ENCODE data around the gene CDC42BPA. TPM values are rescaled to one million over a fixed set of nuclear protein-coding genes. Genes with fewer than 3 reads are reported as not detected.

Gene CDC42BPA
- total RNA-seq, 1 donor from 2014 or later, result 95.7 TPM

GRCh38 chr1:227305894-227306626, 12.2 kb downstream of the CDC42BPA start:
- Mint-ChIP-seq H3K4me3 (ENCODE audit: unreplicated experiment) (no peak overlapping the region), H3K27ac (ENCODE audit: unreplicated experiment) (no peak overlapping the region), H3K4me1 (ENCODE audit: unreplicated experiment) (peaks cover 59% of the 10 kb centered on the region), H3K27me3 (ENCODE audit: unreplicated experiment) (no peaks in the 10 kb centered on the region), H3K36me3 (ENCODE audit: unreplicated experiment) (peaks cover 35% of the 10 kb centered on the region), H3K9me3 (ENCODE audit: unreplicated experiment) (no peaks in the 10 kb centered on the region)
- no peak for DNase-seq (ENCODE audit: extremely low spot score, unreplicated experiment)
- TF ChIP-seq CTCF (IDR thresholded peaks at IDR 0.05), result no peak

- Mint-ChIP-seq H3K27ac (ENCODE audit: unreplicated experiment) (no peak overlapping the region), H3K4me3 (ENCODE audit: unreplicated experiment) (no peak overlapping the region), H3K27me3 (ENCODE audit: unreplicated experiment) (no peaks in the 10 kb centered on the region), H3K4me1 (ENCODE audit: unreplicated experiment) (peaks cover 65% of the 10 kb centered on the region), H3K36me3 (ENCODE audit: unreplicated experiment) (peaks cover 36% of the 10 kb centered on the region), H3K9me3 (ENCODE audit: unreplicated experiment) (no peaks in the 10 kb centered on the region)
- no peak for DNase-seq (ENCODE audit: extremely low spot score, unreplicated experiment)
- TF ChIP-seq CTCF (IDR thresholded peaks at IDR 0.05), result no peak
These were observed 13.6 kb downstream of the CDC42BPA start for GRCh38 chr1:227304665-227305064.

- H3K27me3 Mint-ChIP-seq (ENCODE audit: unreplicated experiment), result no peaks in the 10 kb centered on the region
- H3K4me1 Mint-ChIP-seq (ENCODE audit: unreplicated experiment), result peaks cover 68% of the 10 kb centered on the region
- H3K27ac Mint-ChIP-seq (ENCODE audit: unreplicated experiment), result no peak overlapping the region
- DNase-seq (ENCODE audit: extremely low spot score, unreplicated experiment), result no peak
- H3K9me3 Mint-ChIP-seq (ENCODE audit: unreplicated experiment), result no peaks in the 10 kb centered on the region
- no peak for TF ChIP-seq CTCF (IDR thresholded peaks at IDR 0.05)
- no peak overlapping the region for H3K4me3 Mint-ChIP-seq (ENCODE audit: unreplicated experiment)
- H3K36me3 Mint-ChIP-seq (ENCODE audit: unreplicated experiment), result peaks cover 36% of the 10 kb centered on the region
These were observed 14.6 kb downstream of the CDC42BPA start for GRCh38 chr1:227303662-227304061.

GRCh38 chr1:227300682-227301081, 17.6 kb downstream of the CDC42BPA start:
- H3K4me1 Mint-ChIP-seq (ENCODE audit: unreplicated experiment), result peaks cover 68% of the 10 kb centered on the region
- H3K9me3 Mint-ChIP-seq (ENCODE audit: unreplicated experiment), result peaks cover 5% of the 10 kb centered on the region
- no peak for TF ChIP-seq CTCF (IDR thresholded peaks at IDR 0.05)
- no peak overlapping the region for H3K4me3 Mint-ChIP-seq (ENCODE audit: unreplicated experiment)
- peak overlapping the region; percentile 85 for H3K27ac Mint-ChIP-seq (ENCODE audit: unreplicated experiment)
- no peaks in the 10 kb centered on the region for H3K27me3 Mint-ChIP-seq (ENCODE audit: unreplicated experiment)
- no peak for DNase-seq (ENCODE audit: extremely low spot score, unreplicated experiment)
- H3K36me3 Mint-ChIP-seq (ENCODE audit: unreplicated experiment), result peaks cover 26% of the 10 kb centered on the region

- no peak overlapping the region for H3K4me3 Mint-ChIP-seq (ENCODE audit: unreplicated experiment)
- no peak for DNase-seq (ENCODE audit: extremely low spot score, unreplicated experiment)
- peaks cover 5% of the 10 kb centered on the region for H3K9me3 Mint-ChIP-seq (ENCODE audit: unreplicated experiment)
- H3K4me1 Mint-ChIP-seq (ENCODE audit: unreplicated experiment), result peaks cover 70% of the 10 kb centered on the region
- H3K27me3 Mint-ChIP-seq (ENCODE audit: unreplicated experiment), result no peaks in the 10 kb centered on the region
- H3K27ac Mint-ChIP-seq (ENCODE audit: unreplicated experiment), result peak overlapping the region; percentile 85
- no peak for TF ChIP-seq CTCF (IDR thresholded peaks at IDR 0.05)
- H3K36me3 Mint-ChIP-seq (ENCODE audit: unreplicated experiment), result peaks cover 24% of the 10 kb centered on the region
These were observed 18.6 kb downstream of the CDC42BPA start for GRCh38 chr1:227299688-227300087.

Measured in osteocyte (in vitro differentiated cells).